Measurements from ENCODE around the gene GYG2. TPM values are rescaled to one million over a fixed set of nuclear protein-coding genes. Genes with fewer than 3 reads are reported as not detected.
"Not testable (repeated sequence)": the region's sequence is repeated elsewhere in the genome, so short reads cannot be mapped to it uniquely, and the experiment has no call there.

GYG2 gene
- total RNA-seq, 1 experiment from 2014 or later = 1.2 TPM

DNA sequence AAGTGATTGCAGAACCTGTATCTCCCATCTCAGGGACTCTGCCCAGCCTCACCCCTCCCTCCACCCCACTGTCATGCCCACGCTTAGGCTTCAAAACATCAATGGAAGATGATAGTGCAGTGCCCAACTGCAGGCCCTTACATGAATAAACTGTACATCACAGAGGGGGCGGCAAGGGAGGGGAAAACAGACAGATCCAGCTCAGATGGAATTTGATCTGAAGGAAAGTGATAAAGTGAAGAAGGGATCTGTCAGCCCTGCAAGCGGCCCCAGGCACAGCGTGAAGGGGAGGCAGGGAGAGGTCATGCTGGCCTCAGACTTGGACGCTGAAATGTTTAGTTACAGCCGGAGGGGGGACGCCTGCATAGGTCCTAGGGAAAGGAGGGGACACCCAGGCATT, 38.5 kb downstream of the GYG2 start:
- no peak for DNase-seq (ENCODE audit: low read depth)

DNA sequence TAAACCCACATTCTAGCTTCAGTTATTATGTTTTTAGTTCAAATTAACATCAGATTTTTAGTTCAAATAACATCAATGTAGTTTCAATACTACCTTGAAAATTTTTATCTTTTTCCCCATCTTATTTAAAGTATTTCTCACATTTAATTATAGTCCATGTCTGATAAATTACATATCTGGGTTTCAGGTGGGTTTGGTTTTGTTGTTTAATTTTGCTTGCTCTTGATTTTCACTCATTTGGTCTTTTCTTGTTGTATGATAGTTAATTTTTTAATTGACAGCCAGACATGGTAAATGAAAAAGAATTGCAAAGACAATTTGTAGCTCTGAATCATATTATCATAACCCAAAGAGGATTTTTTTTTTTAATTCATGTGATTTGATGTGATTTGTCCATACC, 41.9 kb downstream of the GYG2 start:
- DNase-seq (ENCODE audit: low read depth) = no peak

- DNase-seq (ENCODE audit: low read depth) = no peak
These were observed 43.1 kb downstream of the GYG2 start for GRCh38 chrX:2871831-2872230.

DNA sequence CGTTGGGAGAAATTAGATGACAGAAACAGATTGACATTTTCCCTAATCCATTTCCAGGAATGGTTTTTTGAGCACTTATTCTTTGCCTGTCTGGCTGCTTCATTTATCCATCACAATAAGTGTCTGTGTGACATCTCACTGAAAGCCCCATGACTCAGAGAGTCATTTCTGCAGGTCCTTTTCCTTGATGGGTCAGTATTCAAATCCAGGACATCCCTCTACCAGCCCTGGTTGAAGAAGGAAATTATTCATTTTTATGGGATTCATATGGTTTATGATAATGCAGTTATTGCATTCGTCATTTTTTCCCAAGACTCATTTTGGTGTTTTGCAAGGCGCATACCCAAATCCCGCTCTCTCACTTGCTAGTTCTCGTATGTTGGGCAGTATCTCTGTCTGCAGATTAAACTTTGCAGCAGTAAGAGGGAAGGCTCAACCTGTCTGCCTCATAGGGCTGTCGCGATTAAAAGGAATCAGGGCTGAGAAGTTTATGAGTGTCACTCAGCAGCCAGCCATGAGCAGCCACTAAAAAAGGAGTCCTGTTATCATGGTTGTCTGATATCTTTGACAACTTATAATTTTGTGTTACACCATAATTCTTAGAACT, 44.0 kb downstream of the GYG2 start:
- DNase-seq (ENCODE audit: low read depth) = no peak

GRCh38 chrX:2874222-2875135, 45.7 kb downstream of the GYG2 start:
- DNase-seq (ENCODE audit: low read depth) = no peak

DNA sequence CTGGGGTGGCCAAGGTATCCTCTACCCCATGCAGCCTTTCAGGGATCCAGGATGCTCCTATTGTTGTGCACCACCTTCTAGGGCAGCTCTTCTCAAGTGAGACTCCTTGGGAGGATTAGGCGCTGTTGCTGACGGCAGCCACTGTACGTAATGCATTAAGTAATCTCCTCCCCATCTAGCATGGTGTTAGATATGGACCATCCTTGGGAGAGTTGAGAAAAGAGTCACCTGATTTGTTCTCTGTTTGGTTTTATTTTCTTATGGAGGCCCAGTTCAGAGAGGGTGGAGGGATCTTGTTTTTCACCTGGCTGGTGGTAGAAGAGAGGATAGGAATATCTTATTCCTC, 46.4 kb downstream of the GYG2 start:
- DNase-seq (ENCODE audit: low read depth) = no peak

- DNase-seq (ENCODE audit: low read depth) = peak; percentile 14
These were observed 47.2 kb downstream of the GYG2 start for GRCh38 chrX:2875798-2876399.

DNA sequence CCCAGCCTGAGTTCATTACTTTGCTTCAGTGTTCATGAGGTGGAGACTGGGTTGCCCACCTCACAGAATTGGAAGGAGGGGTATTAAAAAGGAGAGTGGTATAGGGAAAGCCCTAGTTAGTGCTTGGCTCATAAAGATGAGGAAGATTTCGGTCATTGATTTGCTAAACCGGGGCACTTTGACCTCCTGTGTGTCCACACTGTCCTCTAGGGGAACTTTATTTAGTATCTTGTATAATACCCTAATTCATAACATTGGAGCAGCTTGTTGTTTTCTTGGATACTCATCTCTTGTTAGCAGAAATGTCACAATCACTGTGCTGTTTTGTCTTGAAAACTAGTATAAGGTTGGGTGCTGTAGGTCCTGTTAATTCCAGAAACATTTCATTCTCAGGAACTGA, 49.8 kb downstream of the GYG2 start:
- DNase-seq (ENCODE audit: low read depth) = no peak

DNA sequence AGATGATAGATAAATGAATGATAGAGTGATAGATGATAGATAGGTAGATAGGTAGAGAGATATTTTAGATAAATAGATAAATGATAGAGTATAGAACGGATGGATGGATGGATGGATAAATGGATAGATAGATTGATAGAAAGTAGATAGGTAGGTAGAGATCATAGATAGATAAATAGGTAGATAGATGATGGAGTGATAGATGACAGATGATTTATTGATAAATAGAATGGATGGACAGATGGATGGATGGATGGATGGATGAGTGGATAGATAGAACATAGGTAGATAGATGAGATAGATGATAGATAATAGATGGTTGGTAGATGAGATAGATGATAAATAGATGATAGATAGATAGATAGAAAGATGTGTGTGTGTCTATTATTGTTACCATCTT, 50.9 kb downstream of the GYG2 start:
- DNase-seq (ENCODE audit: low read depth) = no peak

- DNase-seq (ENCODE audit: low read depth) = no peak
These were observed 55.0 kb downstream of the GYG2 start for GRCh38 chrX:2883770-2884169.

GRCh38 chrX:2888309-2888708, 59.6 kb downstream of the GYG2 start:
- DNase-seq (ENCODE audit: low read depth) = no peak

- DNase-seq (ENCODE audit: low read depth) = no peak
These were observed 60.4 kb downstream of the GYG2 start for GRCh38 chrX:2889045-2889605.

DNA sequence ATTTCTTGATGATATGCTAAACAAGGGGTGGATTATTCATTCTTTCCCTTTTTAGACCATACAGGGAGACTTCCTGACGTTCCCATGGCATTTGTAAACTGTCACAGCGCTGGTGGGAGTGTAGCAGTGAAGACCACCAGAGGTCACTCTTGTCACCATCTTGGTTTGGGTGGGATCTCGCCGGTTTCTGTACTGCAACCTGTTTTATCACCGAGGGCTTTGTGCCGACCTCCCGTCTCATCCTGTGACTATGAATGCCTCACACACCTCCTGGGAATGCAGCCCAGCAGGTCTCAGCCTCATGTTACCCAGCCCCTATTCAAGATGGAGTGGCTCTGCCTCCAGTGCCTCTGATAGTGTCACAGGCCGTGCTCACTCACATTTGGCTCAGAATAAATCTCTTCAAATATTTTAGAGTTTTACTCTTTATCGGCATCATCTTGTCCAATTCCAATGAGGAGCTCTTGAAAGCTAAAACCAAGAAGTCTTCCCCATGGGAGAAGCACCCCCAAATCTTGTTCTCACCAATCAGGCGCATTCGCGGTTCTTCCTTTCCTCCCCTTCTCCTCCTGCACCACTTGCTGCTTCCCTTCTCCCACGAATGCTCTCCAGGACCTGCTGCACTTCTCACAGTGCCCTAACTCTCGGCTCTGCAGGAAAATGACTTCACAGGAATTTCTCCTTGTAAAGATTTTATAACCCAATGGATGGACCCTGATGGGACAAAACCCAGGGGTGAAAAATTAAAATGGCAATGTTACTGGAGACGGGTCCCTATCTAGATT, 61.2 kb downstream of the GYG2 start:
- DNase-seq (ENCODE audit: low read depth) = peak; percentile 13

DNA sequence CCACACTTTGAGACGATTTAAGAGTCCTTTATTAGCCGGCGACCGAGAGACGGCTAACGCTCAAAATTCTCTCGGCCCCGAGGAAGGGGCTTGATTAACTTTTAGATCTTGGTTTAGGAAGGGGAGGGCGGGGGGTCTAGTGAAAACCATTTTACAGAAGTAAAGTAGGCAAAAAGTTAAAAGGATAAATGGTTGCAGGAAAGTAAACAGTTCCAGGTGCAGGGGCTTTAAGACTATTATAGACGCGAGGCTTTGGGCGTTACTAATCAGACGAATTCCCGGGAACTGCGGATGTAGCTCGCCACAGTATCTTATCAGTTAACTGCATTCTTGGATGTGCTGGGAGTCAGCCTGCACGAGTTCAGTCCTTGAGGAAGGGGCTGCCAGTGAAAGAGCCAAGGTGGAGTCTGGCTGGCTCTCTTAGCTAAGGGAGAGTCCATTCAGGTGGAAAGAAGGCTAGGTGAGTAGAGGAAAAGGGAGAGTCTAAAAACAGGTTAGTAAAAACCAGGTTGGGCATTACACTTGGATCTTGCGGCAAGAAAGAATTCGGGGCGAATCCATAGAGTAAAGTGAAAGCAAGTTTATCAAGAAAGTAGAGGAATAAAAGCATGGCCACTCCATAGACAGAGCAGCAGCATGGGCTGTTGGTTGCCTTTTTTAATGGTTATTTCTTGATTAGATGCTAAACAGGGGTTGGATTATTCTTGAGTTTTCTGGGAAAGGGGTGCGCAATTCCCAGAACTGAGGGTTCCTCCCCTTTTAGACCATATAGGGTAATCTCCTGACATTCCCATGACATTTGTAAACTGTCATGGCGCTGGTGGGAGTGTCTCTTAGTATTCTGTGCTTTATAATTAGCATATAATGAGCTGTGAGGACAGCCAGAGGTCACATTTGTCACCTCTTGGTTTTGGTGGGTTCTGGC, 62.1 kb downstream of the GYG2 start:
- DNase-seq (ENCODE audit: low read depth) = not testable (repeated sequence)

DNA sequence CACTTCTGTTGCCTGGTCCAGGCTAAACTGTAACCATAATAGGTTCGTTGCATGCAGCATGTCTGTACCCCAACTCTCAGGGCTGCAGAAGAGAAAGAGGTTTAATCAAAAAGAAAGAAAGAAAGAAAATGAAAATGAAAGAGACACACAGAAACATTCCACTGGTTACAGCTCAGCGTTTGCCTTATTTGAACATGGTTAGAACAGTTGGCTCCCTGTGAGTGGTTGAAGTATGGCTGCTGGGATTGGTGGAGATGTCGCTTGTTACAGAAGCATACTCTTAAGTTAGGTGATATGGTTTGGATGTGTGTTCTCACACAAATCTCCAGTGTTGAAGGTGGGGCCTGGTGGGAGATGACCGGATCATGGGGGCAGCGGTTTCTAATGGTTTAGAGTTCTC, 64.1 kb downstream of the GYG2 start:
- DNase-seq (ENCODE audit: low read depth) = no peak

DNA sequence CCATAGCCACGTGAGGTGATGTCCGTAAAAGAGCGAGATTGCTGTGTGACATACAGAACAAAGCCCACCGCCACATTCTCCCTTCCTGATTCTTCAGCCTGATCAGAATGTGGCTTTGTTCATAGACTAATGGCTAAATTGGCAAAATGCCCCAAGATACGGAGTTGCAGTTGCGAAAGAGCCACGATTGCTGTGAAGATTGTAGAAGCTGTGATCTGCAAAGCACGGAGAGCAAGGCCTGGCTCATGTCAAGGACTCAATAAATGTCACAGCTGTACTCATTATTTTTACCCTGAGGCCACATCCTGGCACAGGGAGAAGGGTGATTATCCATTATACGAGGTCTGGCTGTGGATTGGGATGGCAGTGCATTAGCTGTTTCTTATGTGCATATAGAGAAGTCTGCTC, 66.2 kb downstream of the GYG2 start:
- DNase-seq (ENCODE audit: low read depth) = peak; percentile 75

GRCh38 chrX:2897311-2897689, 68.6 kb downstream of the GYG2 start:
- DNase-seq (ENCODE audit: low read depth) = no peak

DNA sequence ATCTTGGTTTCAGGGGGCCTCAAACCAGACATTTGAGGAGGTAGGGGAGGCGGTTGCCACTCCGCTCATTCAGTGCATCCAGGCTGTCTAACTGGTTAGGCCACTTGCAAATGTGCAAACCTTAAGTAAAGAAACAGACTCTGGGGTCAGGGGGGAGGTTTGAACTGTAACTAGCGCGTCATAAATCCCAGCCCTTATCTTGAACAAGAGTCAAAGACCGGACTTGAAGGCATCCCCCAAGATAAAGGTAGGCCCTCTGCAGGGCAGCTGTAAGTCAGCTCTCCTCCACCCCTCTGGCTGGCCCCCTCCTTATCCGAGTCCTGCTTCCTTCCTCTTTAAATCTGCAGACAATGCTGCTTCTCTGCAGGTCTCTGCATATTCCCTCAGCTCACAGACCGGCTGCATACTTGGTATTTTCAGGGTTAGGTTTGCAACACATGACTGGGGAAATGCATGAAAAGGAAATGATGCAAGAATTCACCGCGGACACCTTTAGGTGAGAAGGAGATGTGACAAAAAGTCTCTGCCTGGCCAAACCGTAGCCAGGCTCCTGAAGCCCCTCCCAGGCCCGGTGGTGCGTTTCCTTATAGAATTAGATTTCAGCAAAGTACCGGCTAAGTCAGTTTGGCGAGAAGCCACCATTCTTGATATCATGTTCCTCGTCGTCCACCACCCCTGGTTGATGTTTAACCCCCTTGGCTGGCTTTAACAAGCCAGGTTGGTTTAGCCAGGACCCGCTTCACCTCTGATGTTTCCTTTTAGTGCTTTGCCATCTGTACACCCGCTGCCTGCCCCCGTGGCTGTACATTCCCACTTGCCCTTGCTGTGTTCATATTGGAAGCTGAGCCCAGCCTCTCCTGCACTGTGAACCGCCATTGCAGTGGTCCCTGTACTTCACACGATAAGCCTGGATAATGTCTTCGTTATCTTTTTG, 69.2 kb downstream of the GYG2 start:
- DNase-seq (ENCODE audit: low read depth) = not testable (repeated sequence)

GRCh38 chrX:2898846-2899512, 70.2 kb downstream of the GYG2 start:
- no peak for DNase-seq (ENCODE audit: low read depth)
